HG02588 (cell line): Measurements from ENCODE around the gene CMAS.
"Not testable (repeated sequence)": the region's sequence is repeated elsewhere in the genome, so short reads cannot be mapped to it uniquely, and the experiment has no call there.

Experiments used
- ATAC-seq: cut with Tn5 transposase; IDR thresholded peaks from one replicate; pipeline ENCODE4 v1.9.1; 2021; ENCODE audit warnings: mild to moderate bottlenecking, moderate library complexity; ENCODE audit not compliant: unreplicated experiment

Gene CMAS

DNA sequence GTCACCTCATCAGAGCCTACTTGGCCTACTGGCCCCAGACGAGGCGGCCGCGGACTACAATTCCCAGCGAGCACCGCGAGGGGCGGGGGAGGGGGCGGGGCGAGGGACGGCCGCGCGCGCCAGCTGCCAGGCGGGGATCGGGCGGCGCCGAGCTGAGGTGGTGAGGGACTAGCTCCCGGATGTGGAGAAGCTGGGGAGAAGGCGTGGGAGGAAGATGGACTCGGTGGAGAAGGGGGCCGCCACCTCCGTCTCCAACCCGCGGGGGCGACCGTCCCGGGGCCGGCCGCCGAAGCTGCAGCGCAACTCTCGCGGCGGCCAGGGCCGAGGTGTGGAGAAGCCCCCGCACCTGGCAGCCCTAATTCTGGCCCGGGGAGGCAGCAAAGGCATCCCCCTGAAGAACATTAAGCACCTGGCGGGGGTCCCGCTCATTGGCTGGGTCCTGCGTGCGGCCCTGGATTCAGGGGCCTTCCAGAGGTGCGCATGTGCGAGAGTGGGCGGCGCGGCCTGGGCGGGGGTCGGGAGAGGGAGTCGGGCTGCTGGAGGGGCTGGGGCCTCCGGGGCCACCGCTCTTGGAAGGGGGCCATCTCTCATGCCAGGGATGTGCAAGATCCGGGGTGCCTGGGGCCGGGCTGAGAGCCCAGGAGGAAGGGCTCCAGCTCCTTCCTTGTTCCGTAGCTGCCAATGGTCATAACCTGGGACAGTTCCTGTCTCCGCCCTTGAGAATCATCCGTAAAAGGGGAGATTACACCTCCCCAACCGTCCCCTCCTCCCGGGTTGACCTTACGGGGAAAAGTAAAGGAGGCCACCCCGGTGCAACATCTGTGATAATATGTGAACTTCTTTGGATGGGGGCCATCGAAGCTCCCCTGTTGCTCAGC, at the start of gene CMAS:
Gene CMAS (plus strand): TSS at position 129 of the 878 bp plus-strand sequence. CDS start 86 bp downstream, at position 215.
- ATAC-seq, result peak; percentile 88

DNA sequence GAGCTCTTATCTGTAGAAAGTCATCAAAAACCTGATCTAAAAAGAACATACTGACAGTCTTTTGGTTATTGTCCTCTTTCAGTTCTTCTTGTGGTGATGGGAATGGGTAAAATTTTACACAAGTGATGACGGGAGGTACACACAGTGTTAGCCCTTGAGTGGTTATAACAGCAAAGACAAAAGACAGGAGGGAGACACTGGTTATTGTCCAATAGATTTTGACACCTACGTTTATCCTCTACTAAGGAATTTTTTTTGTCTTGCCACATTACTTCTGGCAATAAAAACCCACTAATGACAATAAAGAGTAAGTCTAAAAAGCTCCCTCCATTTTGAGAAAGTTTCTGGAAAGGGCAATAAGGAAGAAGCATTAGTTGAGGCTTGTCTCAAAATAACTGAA, 47.7 kb upstream of the CMAS start:
- ATAC-seq, result no peak

DNA sequence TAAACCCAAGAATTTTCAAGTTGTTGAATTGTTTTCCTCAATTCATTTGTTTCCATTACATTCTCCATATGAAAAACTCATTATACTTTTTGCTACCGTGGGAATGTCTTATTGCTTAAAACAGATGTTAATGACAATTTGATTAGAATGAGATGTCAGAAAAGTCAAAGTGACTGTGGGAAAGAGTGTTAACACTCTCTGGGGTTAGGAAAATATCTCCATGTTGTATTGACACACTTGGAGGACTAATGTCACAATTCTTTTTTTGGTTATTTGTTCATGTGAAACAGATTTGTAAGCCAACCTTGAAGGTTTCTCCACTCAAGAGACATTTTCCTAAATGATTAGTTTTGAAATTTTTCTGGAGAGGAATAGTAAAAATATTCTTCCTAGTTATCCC, 47.2 kb upstream of the CMAS start:
- ATAC-seq, result no peak

DNA sequence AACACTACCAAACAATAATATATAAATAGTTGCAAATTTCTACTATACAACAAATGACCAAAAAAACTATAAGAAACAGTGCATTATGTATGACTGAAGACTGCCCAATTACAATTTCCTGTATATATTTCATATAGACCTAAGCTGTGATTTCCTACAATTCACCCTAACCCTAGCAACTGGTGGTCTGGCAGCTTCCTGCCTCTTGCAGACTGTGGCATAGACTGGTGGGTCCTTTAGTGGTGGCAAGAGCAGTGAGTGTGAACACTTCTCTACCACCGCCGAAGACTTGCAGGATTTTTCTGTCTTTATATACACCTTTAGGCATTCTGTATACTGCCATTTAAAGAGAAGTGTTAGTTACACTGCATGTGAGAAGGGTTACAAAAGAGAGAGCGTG, 43.6 kb upstream of the CMAS start:
- ATAC-seq, result no peak

DNA sequence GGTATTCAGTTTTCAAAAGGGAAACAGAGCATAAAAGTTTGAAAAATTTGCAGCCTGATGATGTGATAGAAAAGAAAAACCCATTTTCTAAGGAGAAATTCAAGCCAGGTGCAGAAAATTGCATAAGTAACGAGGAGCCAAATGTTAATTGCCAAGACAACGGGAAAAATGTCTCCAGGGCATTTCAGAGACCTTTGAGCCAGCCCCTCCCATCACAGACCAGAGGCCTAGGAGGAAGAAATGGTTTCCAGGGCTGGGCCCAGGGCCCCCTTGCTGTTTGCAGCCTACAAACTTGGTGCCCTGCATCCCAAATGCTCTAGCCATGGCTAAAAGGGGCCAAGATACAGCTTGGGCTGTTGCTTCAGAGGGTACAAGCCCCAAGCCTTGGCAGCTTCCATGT, 38.2 kb upstream of the CMAS start:
- ATAC-seq, result not testable (repeated sequence)

DNA sequence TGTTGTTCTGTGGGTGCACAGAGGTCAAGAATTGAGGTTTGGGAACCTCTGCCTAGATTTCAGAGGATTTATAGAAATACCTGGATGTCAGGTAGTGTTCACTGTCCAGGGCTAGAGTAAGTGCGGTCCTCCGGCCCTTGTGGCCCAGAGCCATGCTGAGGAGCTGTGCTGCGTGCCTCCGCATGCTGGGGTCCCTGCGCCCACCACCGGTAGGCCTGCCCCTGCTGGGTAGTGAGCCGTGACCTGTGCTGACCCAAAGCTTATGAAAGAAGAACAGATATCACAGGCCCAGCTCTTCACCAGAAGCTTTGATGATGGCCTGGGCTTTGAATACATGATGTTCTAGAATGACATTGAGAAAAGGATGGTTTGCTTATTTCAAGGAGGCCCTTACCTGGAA, 37.8 kb upstream of the CMAS start:
- no peak for ATAC-seq

DNA sequence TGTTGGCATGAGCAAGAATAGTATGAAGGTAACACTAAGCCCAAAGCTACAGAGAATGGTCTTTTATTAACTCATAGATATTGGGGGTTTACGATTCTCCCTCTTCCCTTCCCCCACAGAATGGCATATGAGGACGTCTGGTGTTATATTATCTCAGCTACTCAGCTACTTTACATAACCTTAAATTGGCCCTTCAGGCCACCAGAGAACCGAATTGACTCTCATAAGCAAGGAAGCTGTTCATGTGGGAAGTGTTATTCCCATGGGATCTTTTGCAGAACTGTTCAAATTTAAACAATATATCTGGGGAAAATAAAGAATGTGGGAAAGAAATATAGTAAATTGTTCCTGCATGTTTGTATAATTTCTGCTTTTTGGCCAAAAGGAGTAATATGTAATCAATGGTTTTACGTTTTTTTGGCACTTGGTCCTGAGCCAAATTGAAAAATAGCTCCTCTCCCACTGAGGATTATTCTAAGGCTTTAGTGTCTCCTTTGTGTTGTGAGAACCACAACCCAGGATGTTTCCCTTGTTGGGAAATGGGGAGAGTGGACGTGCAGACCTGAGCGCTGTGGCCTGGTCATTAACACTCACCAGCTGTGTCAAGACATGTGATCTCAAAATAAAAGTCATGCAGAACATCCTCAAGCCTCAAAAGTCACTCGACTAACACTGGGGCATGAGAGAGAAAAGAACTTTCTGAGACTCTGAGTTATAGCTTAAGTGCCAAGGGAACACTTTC, 31.8 kb upstream of the CMAS start:
- no peak for ATAC-seq

DNA sequence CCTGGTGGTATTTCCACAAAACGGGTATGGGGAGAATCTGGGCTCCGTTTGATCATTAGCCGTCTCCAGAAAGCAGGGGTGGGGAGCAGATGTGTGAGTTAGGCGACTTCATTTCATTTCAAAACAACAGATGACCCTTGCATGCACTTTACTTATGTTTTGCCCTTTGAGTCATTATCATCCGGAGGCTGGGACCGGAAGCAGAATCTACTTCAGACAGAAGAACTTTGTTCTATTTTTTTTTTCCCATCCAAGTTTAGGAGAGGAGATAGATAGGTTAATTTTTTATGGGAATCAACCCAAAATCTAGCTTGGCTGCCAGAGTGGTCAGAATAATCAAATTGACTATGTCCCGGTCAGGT, 31.3 kb upstream of the CMAS start:
- ATAC-seq, result no peak

DNA sequence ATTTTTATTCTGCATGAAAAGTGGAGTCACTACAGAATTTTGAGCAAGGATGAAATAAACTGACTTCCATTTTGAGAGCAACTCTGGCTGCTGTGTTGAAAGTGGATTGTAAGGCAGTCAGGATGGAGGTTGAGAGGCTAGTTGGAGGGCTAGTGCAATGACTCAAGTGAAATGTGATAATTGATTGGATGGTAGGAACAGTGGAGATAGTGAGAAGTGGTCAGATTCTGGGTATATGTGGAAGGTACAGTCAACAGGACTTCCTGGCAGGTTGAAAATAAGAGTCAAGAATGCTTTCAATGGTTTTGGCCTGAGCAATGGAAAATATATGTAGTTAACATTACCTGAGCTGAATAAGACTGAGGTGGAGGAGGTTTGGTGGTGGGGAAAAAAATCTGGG, 29.0 kb upstream of the CMAS start:
- ATAC-seq, result no peak

DNA sequence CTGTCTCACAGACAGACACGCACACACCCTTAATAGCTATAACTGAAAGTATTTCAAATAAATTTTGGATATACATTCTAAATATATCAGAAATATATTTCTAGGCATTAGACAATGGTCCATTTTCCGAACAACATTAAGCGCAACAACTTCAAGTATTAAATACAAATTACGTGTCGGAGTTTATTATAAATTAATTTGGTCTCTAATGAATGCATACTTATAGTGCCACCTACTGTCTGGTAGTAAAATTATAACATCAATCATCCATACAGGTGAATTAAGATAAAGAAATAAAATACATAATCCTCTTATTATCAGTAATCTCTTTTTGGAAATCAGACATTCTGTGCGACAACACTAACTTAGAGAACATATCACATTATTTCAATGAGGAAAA, 27.2 kb upstream of the CMAS start:
- no peak for ATAC-seq

DNA sequence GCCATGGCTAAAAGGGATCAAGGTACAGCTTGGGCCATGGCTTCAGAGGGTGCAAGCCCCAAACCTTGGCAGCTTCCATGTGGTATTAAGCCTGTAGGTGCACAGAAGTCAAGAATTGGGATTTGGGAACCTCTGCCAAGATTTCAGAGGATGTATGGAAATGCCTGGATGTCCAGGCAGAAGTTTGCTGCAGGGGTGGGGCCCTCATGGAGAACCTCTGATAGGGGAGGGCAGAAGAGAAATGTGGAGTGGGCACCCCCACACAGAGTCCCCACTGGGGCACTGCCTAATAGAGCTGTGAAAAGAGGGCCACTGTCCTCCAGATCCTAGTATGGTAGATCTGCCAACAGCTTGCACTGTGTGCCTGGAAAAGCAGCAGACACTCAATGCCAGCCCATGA, 22.5 kb upstream of the CMAS start:
- not testable (repeated sequence) for ATAC-seq

DNA sequence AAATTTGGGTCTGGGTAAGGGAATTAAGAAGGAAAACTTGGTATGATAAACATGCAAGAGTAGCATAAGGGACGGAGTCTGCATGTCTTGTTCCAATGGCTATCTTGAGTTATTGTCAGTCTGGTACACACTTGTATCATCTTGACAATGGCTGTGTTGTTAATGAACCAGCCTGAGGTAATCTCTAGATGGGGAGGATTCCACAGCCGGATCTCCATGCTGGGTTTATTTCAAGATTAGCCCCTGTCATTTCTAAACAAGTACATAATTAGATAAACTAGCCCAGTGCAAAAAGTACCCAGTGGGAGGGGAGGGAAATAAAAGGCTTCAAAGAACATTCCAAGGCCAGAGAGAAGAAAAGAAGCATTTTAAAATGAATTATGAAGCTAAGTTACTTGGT, 16.5 kb upstream of the CMAS start:
- ATAC-seq, result no peak

DNA sequence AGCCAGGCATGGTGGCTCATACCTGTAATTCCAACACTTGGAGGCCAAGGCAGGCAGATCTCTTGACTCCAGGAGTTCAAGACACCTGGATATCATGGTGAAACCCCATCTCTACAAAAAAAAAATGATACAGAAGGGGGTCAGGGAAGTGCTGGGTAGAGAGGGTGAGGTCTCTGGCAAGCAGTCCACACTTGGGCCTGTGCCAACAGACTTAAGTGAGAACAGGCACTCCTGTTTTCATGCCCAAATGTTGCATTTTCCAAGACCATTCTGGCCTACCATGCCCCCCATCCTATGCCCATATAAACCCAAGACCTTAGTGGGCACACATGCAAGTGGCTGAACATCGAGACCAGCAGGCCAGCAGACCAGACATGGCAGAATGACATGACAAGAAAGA, 16.0 kb upstream of the CMAS start:
- no peak for ATAC-seq

DNA sequence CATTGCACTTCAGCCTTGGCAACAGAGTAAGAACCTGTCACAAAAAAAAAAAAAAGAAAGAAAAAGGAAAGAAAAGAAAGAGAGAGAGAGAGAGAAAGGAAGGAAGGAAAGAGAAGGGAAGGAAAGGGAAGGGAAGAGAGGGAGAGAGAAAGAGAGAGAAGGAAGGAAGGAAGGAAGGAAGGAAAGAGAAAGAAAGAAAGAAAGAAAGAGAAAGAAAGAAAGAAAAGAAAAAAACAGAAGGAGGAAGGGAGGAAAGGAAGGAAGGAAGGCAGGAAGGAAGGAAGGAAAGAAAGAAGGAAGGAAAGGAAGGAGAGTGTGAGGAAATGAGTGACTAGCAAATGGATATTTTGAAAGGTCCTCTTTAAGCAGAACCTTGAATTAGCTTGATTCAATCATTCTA, 13.3 kb upstream of the CMAS start:
- no peak for ATAC-seq

DNA sequence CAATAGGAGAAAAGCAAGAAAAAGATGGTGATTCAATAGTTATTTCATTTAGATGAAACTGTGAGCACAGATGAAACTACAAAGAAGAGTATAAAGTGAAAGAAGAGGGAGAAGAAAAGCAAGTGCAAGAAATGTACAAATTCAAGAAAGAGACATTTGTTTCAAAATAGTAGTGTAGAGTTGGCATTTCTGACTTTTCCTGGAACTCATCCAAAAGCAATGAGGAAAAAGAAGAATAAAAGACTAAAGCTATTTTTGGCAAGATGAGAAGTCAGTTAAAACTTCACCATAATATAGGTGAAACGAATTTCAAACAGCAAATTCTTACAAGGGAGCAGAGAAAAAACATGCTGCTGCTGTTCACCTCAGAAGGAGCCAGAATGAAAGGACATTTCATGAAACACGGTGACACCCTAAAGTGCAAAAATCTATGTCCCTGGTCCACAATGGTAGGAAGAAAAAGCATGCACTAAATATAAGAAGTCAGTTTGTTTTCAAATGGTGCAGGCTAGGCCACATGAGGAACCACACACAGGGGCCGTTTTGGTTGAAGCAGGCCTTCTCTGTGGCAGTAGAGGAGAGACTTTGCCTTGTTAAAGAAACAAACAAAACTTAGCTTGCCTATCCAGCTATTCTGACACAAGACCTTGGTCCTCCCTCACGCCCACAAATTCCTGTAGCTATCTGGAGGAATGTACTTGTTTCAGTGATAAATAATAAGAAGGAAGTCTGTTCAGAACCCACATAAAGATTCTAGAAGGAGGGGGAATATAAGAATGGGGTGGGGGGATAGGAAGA, 11.1 kb upstream of the CMAS start:
- no peak for ATAC-seq

DNA sequence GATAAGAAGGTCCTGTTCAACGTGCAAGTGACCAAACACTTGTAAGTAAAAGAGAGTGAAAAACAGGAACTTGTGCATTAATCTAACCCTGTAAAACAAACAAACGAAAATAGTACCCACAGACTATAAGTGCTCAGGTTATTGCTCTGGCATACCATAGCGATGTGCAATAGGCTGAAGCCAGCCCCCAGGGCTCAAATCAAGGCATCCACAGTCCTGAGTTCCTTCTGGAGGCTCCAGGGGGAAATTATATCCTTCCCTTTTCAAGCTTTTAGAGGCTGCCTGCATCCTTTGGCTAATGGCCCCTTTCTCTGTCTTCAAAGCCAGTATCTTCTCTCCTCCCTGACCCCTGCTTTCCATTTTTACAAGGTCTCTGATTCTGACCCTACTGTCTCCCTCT, 8.1 kb upstream of the CMAS start:
- no peak for ATAC-seq

DNA sequence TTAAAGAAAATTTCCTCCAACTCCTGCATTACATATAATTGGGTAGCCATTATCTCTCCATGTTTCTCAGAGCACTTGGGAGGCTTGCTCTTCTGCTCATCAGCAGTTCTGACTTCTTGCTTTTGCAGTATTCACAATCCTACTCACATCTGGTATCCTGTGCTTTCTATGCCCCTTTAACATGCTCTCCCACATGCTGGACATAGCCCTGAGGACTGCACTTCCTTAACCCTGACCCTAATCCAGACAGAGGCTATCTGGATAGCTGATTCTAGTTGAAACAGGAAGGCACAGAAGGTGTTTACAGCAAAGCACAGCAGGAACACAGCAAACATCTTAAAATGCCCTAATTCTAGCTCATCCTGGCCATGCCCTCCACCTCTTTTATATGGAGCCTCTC, 7.3 kb upstream of the CMAS start:
- ATAC-seq, result no peak

DNA sequence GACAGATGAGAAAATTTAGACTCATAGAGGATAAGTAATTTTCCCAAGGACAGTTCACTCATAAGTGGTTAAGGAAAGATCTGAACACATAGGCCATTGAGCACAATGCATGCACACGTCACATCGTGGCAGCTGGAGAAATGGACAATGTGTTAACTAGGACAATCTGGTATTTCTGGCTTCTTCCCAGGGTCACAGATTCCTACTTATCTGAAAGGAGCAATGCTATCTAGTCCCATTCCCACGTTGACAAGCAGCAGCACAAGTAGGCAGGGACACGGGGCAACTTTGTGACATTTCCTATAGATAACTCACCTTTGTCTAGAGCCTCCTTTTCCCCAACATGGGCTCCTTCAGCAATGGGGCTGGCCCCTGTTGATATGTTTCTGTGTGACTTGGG, 6.7 kb upstream of the CMAS start:
- ATAC-seq, result no peak

DNA sequence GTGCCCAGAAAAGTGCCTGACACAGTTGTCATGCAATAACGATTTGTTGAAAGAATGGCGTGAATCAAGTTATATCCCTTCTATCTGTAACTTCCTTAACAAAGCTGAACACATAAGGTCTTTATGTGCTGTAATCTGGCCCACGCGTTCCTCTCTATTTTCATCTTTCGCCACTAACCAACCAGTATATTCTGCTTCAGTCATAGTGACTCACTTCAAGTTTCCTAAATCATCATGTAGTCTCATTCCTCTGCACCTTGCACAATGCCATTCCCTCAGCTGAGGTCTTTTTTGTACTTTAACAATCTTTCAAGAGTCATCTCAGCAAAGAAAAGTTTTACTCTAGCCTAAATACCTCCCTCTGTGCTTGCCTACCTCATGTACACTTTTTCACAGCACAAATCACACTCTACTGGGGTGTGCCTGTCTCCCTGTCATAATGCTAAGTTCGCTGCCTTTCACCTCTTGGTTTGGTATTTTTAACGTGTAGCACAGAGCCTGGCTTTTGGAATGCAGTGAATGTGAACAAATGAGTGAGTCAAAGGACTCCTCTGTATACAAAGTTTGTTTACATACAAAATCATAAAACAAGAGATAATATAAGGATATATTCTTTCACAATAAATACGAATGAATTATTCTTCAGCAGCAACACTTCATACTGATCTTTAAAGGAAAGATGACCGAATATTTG, 2.9 kb upstream of the CMAS start:
- no peak for ATAC-seq

DNA sequence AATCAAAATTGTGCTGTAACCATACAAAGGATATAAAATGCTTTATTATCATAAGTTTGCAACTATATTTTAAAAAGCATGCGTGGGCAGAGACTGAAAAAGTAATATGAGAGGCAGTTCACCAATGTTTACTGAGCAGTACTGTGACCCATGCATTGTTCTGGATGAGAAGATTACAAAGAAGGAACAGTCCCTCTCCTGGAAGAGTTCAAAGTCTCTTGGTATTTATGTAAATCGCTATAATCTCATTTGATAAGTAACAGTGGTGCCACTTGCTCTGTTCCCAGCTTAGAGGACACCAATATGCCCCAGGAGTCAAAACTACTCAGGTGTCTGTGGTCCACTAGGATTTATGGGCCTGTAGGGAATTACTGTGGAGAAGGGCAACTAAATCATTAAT, 2.1 kb upstream of the CMAS start:
- no peak for ATAC-seq

DNA sequence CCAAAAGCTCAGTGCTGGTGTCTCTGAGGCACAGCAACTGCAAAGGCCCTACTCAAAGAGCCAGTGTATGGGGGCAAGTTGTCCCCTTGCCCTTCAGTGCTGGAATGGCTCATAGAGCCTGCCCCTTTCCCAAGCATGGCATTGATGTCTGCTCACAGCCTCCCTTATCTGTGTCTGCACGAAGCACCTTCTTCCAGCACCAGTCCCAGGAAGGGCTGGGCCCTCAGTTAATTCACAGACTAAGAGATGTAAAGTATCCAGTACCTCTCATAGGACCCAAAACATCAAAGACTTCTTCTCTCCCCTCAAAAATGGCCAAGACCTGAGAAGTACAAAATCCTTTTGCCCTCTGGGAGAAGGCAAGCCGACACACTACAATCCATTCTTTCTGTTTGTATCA, 1.6 kb upstream of the CMAS start:
- ATAC-seq, result no peak
